HG03103 (cell line): Measurements from ENCODE around the gene AP2B1.
A peak's percentile ranks its signal among the peaks of the same experiment; 100 is the strongest.
"Not testable (repeated sequence)": the region's sequence is repeated elsewhere in the genome, so short reads cannot be mapped to it uniquely, and the experiment has no call there.

ENCODE experiments used
- ATAC-seq: cut with Tn5 transposase; IDR thresholded peaks from one replicate; pipeline ENCODE4 v1.9.1; 2021; ENCODE audit warnings: low read depth; ENCODE audit not compliant: unreplicated experiment

The AP2B1 gene

GRCh38 chr17:35569405-35569804, 17.7 kb upstream of the AP2B1 start:
- ATAC-seq: no peak

GRCh38 chr17:35575759-35576158, 11.4 kb upstream of the AP2B1 start:
- no peak for ATAC-seq

- no peak for ATAC-seq
Measured at GRCh38 chr17:35577830-35578196, 9.3 kb upstream of the AP2B1 start.

DNA sequence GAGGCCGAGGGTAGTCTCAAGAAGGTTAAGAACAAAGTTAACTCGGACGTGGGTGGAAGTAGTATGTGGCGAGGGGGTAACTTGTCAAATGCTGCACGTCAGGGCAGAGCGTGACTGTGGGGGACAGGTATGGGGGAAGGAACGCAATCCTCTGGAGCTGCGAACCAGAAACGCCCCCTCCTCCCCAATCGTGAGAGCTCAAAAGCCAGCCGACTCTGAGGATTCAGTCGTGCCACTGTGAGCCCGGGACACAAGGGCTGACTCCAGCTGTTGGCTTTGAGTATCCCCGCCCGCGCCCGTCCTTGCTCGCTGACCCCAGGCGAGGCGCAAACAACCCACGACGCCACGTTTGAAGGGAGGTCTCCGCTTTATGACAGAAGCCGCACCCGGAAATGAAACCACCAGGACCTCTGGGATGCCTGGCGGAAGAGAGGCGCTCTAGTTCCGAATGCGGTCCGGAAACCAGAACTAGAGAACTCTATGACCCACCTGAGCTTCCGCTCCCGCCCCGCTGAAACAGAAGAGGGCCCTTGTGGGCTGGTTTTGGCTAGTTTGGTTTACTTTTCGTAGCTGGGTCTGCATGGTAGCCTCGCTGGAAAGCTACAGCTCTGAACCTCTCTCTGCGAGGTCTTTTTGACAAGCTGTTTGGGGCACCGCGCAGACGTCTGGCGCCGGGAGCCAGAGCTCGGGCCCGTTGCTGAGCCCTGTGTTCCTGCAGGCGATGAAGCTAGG, 8.8 kb upstream of the AP2B1 start, which contains the start of gene PEX12:
TSS of gene PEX12 (minus strand) at position 375 of the 732 bp plus-strand sequence. CDS start 550 bp downstream, outside the sequence.
- peak; percentile 89 for ATAC-seq

- no peak for ATAC-seq
Measured at GRCh38 chr17:35578929-35579432, 8.1 kb upstream of the AP2B1 start.

DNA sequence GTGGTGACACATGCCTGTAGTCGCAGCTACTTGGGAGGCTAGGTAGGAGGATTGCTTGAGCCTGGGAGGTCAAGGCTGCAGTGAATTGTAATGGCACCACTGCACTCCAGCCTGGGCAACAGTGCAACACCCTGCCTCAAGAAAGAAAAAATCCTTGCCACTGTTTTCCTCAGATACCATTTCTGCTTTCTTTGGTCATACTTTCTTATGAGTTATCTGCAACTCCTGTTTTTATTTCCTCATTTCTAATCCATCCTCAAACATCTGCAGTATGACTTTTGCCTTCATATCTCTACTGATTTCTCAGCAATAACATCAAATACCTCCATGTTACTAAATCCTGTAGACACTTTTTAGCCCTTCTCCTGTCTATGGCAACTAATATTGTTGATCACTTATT, 3.1 kb upstream of the AP2B1 start:
- ATAC-seq: no peak

- no peak for ATAC-seq
Measured at GRCh38 chr17:35586569-35587073, 501 bp upstream of the AP2B1 start.

GRCh38 chr17:35588196-35588920, 1.2 kb downstream of the AP2B1 start:
- no peak for ATAC-seq

- ATAC-seq: no peak
Measured at GRCh38 chr17:35596072-35596471, 8.9 kb downstream of the AP2B1 start.

DNA sequence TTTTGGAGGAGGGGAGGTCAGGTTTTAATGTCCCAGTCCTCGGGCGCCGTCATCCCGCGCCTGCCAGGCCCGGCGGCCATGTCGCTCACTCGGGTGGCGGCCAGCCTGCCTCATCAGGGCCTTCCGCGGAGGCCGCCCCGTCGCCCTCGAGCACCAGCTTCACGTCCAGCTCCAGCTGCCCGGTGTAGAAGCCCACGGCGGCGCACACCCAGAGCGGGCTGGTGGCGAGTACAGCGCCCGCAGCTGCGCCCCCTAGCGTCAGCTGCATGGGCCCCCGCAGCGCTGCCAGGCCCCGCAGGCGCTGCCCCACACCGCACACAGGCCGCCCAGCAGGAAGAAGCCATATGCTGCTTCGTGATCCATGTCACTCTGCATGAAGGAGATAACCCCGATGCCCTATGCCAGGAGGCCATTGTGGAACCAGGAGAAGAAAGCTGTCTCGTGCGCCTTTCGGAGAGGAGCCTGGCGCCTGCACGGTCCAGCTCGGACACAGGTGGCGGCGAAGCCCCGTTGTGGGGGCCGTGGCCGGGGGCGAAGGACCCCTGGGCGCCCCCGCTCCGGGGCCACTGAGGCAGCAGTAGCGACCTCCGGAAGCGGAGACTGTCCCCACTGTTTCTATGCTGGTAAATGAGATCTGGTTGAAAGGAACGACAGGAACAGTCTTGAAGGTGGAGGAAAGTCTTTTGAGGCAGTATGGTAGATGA, 9.6 kb downstream of the AP2B1 start:
- no peak for ATAC-seq

DNA sequence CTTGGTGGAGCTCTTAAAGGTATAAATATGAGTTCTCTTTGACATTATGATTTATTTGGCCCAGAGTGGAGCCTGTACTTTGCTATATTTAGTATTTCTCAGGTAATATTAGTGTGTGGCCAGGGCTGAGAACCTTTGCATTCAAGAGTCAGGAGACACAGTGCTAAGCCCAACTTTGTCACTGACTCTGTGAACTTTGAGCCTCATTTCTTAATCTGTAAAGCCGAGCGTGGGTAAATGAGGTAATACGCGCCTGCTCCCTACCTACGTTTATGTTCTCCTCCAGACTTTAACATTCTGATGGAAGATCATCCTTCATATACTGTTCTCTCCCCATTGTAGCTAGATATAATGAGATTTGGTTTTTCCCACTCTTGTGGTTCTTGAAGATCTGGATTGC, 10.5 kb downstream of the AP2B1 start:
- ATAC-seq: no peak

DNA sequence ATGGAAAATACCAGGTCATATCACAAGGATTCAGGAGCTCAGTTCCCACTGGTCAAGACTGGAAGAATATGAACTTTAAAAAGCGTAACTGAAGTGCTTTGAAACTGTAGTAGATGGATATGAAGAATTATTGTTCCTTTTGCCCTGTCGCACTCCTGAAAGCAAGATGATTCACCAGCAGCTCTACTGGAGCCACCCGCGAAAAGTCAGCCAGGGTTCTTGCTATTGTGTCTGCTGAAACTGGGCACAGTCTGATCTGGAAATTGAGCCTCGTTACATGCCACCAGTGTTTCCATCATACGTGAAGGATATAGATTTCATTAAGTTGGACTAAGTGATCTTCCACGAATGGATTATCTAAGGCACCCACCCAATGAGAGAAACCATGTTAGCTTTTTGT, 16.6 kb downstream of the AP2B1 start:
- no peak for ATAC-seq

DNA sequence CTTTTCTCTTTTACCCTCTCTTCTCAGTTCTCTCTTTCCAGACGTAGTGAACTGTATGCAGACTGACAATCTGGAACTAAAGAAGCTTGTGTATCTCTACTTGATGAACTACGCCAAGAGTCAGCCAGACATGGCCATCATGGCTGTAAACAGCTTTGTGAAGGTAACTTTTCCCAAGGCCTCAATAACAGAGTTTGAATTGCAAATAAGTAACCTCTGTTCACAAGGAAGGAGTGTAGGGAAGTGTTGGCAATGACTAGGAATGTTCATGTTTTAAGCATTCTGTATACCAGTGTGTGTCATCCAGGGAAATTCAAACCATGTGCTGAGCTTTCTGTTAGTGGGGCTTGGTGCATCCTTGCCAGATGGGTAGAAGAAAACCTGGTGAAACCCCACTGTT, 18.6 kb downstream of the AP2B1 start:
- ATAC-seq: no peak

- ATAC-seq: no peak
Measured at GRCh38 chr17:35607239-35607847, 20.2 kb downstream of the AP2B1 start.

DNA sequence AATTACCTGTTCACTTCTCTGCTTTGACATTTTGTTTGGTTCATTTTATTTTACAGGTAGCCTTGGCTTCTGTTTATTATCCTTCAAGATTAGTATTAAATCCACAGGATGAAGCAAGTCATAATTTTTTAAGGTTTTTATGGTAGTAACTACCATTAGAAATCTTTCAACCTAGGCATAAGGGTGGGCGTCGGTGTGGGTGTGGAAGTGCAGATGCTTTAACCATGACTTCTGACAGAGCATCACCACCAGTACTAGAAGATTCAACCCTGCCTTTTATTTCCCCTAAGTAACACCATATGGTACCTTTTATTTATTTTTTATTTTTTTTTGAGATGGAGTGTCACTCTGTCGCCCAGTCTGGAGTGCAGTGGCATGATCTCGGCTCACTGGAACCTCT, 22.7 kb downstream of the AP2B1 start:
- ATAC-seq: no peak

DNA sequence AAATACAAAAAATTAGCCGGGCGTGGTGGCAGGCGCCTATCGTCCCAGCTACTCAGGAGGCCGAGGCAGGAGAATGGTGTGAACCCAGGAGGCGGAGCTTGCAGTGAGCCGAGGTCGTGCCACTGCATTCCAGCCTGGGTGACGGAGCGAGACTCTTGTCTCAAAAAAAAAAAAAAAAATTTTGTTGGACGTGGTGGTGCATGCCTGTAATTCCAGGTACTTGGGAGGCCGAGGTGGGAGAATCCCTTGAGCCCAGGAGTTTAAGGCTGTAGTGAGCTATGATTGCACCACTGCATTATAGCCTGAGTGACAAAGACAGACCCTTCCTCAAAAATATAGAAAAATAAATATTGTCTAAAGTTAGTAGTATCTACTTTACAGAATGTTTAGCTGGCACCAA, 23.6 kb downstream of the AP2B1 start:
- not testable (repeated sequence) for ATAC-seq

- no peak for ATAC-seq
Measured at GRCh38 chr17:35612924-35613521, 25.9 kb downstream of the AP2B1 start.

GRCh38 chr17:35614810-35615209, 27.7 kb downstream of the AP2B1 start:
- no peak for ATAC-seq

DNA sequence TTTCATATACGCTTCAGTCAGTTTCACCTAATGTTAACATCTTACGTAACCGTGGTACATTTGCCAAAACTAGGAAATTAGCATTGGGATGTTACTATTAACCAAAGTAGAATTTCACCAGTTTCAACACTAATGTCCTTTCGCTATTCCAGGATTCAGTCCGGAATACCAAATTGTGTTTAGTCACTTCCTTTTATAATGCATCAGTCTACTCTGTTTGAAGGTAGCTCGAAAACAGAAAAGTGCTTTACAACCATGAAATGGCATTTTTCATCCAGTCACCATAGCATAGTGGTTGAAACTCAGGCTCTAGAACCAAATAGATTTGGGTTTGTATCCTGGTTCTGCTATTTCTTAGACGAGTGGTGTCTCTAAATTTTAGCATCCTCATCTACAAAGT, 29.4 kb downstream of the AP2B1 start:
- no peak for ATAC-seq

DNA sequence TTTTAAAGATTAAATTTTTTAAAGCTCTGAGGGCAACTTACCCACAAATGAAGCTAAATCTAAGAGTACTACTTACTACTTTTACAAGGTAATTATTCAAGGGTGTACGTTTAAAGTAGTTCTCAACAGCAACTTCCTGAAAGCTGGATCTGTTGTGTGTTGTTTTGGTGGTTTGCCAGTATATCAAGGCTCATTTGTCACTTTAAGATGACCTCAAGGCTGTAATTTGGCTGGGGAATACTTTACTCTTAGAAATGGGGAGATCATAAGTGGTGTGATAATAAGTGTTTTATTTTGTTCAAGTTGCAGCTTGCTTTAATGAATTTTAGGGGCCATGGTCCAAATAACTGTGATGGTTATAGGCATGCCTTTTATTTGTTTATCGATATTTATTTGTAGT, 30.4 kb downstream of the AP2B1 start:
- no peak for ATAC-seq
